A673 (cell line): Measurements from ENCODE around the gene ARID3A. TPM values are rescaled to one million over a fixed set of nuclear protein-coding genes. Genes with fewer than 3 reads are reported as not detected.
A peak's percentile ranks its signal among the peaks of the same experiment; 100 is the strongest.

Experiments used
- BruUV-seq: library from RNA; stranded (reverse); fragments of 400-500 nt; replicated peaks from 2 replicates; lab custom pipeline; 2021; lab: Mats Ljungman, UMichigan
- CTCF ChIA-PET: fragments of 300-600 bp; sonication (Branson Sonifier 250); formaldehyde crosslinking; loops from one replicate; lab custom pipeline; 2022; ENCODE audit warnings: antibody characterized with exemption; lab: Charles Lee
- POLR2A ChIA-PET: fragments of 300-600 bp; sonication (Branson Sonifier 250); formaldehyde crosslinking; loops from one replicate; lab custom pipeline; 2022; ENCODE audit warnings: antibody characterized with exemption; ENCODE audit not compliant: low non-redundant PET; lab: Charles Lee
- DNase-seq: peaks from one replicate; pipeline ENCODE4 v3.0.0-alpha.2; 2015; ENCODE audit warnings: low spot score
- H3K27ac ChIP-seq: fragments of 200-600 bp; sonication (generic); 2 replicates; pipeline ENCODE4 v1.5.1; 2016; ENCODE audit warnings: mixed run types, low read depth, mild to moderate bottlenecking, mixed read lengths, antibody characterized with exemption, low read length; ENCODE audit not compliant: poor library complexity, severe bottlenecking
- H3K27me3 ChIP-seq: fragments of 200-600 bp; sonication (generic); replicated peaks from 2 replicates; pipeline ENCODE4 v1.6.1; 2017; ENCODE audit warnings: mixed run types, low read depth, mild to moderate bottlenecking, mixed read lengths, antibody characterized with exemption, low read length; ENCODE audit not compliant: insufficient read depth, poor library complexity
- H3K36me3 ChIP-seq: fragments of 200-600 bp; sonication (generic); 2 replicates; pipeline ENCODE4 v1.6.1; 2016; ENCODE audit warnings: mixed run types, mild to moderate bottlenecking, mixed read lengths, antibody characterized with exemption, low read length; ENCODE audit not compliant: insufficient read depth, poor library complexity, severe bottlenecking
- H3K4me1 ChIP-seq: fragments of 200-600 bp; sonication (generic); 2 replicates; pipeline ENCODE4 v1.6.1; 2017; ENCODE audit warnings: mixed run types, mild to moderate bottlenecking, mixed read lengths, antibody characterized with exemption, low read length; ENCODE audit not compliant: insufficient read depth, poor library complexity, severe bottlenecking
- H3K4me3 ChIP-seq: fragments of 200-600 bp; sonication (generic); 2 replicates; pipeline ENCODE4 v1.5.1; 2016; ENCODE audit warnings: low read depth, mixed run types, mild to moderate bottlenecking, mixed read lengths, low read length; ENCODE audit not compliant: poor library complexity, severe bottlenecking
- H3K9me3 ChIP-seq: fragments of 200-600 bp; sonication (generic); 2 replicates; pipeline ENCODE4 v1.6.1; 2016; ENCODE audit warnings: mixed run types, low read depth, mild to moderate bottlenecking, mixed read lengths, antibody characterized with exemption, low read length; ENCODE audit not compliant: poor library complexity, severe bottlenecking
- EZH2 ChIP-seq: fragments of 200-600 bp; sonication (generic); IDR thresholded peaks from 2 replicates; pipeline ENCODE4 v1.6.1; 2017; ENCODE audit warnings: borderline replicate concordance, low read depth, mild to moderate bottlenecking, mixed read lengths, antibody characterized with exemption, low read length; ENCODE audit not compliant: poor library complexity, severe bottlenecking
- intact Hi-C: fragments of 100-400 bp; cut with micrococcal nuclease; formaldehyde crosslinking; loops from one replicate; pipeline ENCODE4 v1.10.0; 2022; ENCODE audit not compliant: unreplicated experiment
- total RNA-seq: library from RNA; stranded (reverse); gene quantifications from 2 replicates; pipeline ENCODE4 v1.2.3, GENCODE V29; 2021
- TF ChIP-seq, protein P1 (sequence below): fragments of 300-800, 200-600 bp; sonication (generic); conservative IDR thresholded peaks from 2 replicates; pipeline ENCODE4 v1.5.1; 2017; ENCODE audit warnings: low read depth, mild to moderate bottlenecking, antibody characterized with exemption, low read length, moderate library complexity, mixed read lengths

Gene ARID3A
- total RNA-seq, 1 experiment from 2014 or later = 19.6 TPM

DNA sequence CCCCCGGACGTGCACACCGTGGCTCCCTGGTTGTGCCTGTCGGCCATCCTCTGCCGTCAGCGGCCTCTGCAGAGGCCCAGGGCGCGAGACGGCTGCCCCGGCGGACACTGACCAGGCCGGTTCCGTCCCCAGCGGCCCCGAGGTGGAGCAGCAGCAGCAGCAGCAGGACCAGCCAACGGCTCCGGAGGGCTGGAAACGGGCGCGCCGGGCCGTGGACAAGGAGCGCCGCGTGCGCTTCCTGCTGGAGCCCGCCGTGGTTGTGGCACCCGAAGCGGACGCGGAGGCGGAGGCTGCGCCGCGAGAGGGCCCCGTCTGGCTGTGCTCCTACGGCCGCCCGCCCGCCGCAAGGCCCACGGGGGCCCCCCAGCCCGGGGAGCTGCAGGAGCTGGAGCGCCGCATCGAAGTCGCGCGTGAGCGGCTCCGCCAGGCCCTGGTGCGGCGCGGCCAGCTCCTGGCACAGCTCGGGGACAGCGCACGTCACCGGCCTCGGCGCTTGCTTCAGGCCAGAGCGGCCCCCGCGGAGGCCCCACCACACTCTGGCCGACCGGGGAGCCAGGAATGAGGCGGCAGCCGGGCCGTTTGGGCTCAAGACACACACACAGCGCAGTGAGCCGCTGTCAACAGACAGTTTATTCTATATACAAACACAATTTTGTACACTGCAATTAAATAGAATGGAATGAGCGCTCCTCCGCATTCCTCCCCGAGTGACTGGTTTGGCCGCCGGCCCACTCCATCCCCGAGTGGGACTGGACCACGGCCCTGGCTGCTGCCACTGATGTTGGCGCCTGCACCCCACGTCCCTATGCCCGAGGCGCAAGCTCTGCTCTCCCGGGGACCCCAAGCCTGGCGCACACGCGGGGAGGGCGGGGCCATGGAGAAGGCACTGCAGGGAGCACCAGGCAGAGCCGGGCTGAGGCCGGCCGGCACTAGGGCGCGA lies 83.5 kb downstream of the ARID3A start:
- intact Hi-C loops = no loop called here
- no TSS peak for BruUV-seq

DNA sequence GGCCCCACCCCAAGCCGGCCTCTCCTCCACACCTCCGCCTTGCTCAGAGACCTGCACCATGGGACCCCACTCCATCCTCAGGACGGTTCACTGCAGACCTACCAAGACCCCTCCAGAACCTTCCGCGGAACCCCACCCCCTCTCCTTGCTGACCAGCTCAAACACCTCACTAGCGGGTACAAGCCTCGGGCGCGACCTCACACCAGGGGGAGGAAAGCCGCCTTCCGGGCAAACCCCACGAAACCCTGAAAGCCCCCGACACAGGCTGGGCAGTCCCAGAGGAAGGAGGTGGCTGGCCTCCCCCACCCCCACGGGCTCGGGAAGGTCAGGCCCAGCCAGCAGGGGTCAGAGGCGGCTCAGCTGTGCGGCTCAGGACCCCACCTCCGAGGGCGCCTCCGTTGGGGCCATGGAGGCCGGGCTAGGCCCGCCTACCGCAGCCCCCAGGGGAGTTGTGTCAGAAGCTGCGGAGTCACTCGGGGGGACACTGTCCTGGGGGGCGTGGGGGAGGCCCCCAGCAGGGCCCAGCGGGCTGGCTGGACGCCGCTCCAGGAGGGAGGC lies 84.2 kb downstream of the ARID3A start:
- no peaks in the 10 kb centered on the region for H3K9me3 ChIP-seq
- peak overlapping the region; percentile 49 for H3K27ac ChIP-seq
- intact Hi-C loops = no loop called here
- ChIA-PET POLR2A (interaction anchor here (0.7 kb wide), 1 partner anchor 131 kb away, joined by 3 read pairs; no protein-coding TSS in a partner anchor), CTCF (no interaction called here)
- no peaks in the 10 kb centered on the region for H3K27me3 ChIP-seq
- DNase-seq = no peak
- peaks cover 43% of the 10 kb centered on the region for H3K36me3 ChIP-seq
- BruUV-seq = TSS peak; percentile 91
- peaks cover 16% of the 10 kb centered on the region for H3K4me1 ChIP-seq
- no peak overlapping the region for H3K4me3 ChIP-seq
- TF ChIP-seq EZH2 = no peak
- TF ChIP-seq, protein P1, sequence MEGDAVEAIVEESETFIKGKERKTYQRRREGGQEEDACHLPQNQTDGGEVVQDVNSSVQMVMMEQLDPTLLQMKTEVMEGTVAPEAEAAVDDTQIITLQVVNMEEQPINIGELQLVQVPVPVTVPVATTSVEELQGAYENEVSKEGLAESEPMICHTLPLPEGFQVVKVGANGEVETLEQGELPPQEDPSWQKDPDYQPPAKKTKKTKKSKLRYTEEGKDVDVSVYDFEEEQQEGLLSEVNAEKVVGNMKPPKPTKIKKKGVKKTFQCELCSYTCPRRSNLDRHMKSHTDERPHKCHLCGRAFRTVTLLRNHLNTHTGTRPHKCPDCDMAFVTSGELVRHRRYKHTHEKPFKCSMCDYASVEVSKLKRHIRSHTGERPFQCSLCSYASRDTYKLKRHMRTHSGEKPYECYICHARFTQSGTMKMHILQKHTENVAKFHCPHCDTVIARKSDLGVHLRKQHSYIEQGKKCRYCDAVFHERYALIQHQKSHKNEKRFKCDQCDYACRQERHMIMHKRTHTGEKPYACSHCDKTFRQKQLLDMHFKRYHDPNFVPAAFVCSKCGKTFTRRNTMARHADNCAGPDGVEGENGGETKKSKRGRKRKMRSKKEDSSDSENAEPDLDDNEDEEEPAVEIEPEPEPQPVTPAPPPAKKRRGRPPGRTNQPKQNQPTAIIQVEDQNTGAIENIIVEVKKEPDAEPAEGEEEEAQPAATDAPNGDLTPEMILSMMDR = no peak

More for the DNA sequence above, 83.5 kb downstream of the ARID3A start:
- Histone ChIP-seq H3K36me3 (peaks cover 43% of the 10 kb centered on the region), H3K4me3 (no peak overlapping the region), H3K27me3 (no peaks in the 10 kb centered on the region), H3K9me3 (no peaks in the 10 kb centered on the region), H3K4me1 (peaks cover 16% of the 10 kb centered on the region), H3K27ac (peak overlapping the region; percentile 49)
- ChIA-PET POLR2A (no interaction called here), CTCF (no interaction called here)
- DNase-seq = peak; percentile 73
- TF ChIP-seq, protein P1 = no peak
- no peak for TF ChIP-seq EZH2

DNA sequence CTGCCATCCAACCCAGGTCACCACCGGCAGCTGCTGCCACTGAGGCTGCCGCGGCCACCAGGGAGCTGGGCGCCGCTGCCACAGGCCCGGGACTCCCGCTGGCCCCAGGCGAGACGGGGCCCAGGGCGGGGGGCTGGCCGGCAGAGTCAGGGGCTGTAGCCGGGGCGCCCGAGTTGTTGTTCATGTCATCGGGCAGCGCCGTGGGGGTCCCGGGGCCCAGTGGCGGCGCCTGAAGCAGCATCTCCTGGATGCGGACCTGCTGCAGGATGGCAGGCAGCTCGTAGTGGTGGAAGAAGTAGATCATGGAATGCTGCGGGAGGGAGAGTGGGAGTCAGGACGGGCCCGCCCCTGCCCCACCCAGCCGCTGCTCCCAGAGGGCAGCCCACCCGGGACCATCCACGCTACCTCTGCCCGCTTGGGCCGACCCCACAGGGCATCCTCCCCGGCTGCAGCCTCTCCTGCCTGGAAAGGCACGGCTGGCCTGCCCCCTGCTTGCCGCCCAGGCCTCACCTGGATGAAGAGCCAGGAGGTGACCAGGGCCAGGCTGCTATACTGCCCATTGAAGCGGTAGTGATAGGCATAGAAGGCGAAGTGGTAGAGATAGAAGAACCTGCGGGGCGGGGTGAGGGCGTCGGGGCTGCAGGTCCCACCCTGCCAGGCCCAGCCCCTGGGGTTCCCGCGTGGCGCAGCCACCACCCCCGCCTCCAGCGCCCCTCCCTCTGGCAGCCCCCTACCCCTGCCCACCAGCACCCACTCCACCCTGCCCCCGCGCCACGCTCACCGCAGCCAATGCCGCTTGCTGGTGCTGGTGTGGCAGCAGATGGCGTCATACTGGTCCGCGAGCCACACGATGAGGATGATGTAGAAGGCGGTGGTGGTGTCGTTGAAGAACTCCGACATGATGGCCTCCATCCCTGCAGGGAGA lies 85.0 kb downstream of the ARID3A start:
- POLR2A ChIA-PET = interaction anchor here (0.7 kb wide), 1 partner anchor 130 kb away, joined by 3 read pairs; no protein-coding TSS in a partner anchor

More for the DNA sequence above, 85.0 kb downstream of the ARID3A start:
- BruUV-seq = no TSS peak
- TF ChIP-seq, protein P1 = no peak
- TF ChIP-seq EZH2 = no peak
- no peak overlapping the region for H3K4me3 ChIP-seq
- H3K4me1 ChIP-seq = peaks cover 19% of the 10 kb centered on the region
- intact Hi-C loops = no loop called here
- CTCF ChIA-PET = no interaction called here
- DNase-seq = no peak
- peaks cover 43% of the 10 kb centered on the region for H3K36me3 ChIP-seq
- no peak overlapping the region for H3K27ac ChIP-seq
- H3K9me3 ChIP-seq = no peaks in the 10 kb centered on the region
- H3K27me3 ChIP-seq = no peaks in the 10 kb centered on the region
